Fibroblast of skin of left biceps (primary cell): ENCODE measurements around the gene NRSN2.

ENCODE experiments used
- DNase-seq, 2 experiments: peaks; one replicate each; pipeline ENCODE4 v3.0.0-alpha.2; 2013; ENCODE audit warnings: low read depth in 2 of 2

NRSN2 gene

DNA sequence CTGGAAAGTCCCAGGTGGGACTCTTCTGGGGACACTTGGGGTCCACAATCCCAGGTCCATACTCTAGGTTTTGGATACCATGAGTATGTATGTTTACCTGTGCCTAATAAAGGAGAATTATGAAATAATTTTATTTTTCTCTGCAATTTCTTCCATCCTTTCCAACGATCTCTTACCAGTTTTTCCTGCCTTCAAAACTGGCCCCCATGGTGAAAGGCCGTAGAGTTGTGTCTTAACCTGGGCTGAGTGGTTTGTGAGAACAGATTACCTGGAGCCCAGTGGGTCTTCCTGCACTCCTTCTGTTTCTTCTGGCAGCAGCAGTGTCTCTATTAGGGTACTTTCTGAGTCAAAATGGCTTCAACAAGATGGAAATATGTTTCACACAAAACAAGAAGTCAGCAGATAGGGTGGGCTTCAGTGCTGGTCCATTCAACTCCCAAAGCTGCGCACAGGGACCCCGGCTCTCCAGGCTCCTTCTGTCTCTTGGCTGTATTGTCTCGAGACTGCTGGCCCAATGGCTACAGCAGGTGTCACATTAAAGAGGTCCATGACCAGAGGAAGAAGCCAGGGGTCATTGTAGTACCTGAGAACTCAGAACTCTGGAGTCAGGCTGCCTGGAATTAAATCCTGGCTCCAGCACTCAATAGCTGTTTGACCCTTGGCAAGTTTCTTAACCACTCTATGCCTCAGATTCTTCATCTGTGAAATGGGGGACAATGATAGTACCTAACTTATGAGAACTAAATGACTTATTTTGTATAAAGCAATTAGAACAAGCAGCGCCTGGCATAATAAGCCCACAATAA lies 50.7 kb downstream of the NRSN2 start:
- no peak for DNase-seq

DNA sequence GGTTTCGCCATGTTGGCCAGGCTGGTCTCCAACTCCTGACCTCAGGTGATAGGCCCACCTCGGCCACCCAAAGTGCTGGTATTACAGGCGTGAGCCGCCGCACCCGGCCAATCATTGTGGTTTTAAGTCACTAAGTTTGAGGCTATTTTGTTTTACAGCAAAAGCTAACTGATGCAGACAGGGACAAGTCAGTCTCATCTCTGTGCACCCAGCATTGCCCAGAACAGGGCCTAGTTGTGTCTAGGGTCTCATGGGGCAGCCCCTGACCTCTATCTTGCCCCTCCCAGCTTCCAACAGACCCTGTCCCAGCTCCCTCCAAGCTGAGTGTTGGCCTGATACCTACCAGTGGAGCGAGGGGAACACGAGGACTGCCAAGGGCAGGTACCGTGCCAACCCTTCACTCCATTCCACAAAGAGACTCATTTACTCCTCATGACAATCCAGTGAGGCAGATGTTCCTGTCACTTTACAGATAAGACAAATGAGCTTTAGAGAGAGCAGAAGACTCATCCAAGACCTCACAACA lies 52.3 kb downstream of the NRSN2 start:
- DNase-seq: no peak

DNA sequence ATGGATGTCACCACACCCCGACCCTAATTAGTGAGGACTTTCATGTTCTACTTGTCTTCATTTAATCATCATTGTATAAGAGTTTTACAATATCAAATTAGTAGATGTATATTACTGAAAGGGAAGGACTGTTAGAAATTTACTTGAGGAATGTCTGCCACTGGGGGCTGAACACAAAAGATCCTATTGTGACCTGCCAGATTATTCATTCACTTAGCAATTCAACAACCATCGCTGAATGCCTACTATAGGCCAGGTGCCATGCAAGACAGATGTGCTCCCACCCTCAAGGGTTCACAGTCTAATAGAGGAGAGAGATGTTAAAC lies 53.2 kb downstream of the NRSN2 start:
- DNase-seq: no peak

DNA sequence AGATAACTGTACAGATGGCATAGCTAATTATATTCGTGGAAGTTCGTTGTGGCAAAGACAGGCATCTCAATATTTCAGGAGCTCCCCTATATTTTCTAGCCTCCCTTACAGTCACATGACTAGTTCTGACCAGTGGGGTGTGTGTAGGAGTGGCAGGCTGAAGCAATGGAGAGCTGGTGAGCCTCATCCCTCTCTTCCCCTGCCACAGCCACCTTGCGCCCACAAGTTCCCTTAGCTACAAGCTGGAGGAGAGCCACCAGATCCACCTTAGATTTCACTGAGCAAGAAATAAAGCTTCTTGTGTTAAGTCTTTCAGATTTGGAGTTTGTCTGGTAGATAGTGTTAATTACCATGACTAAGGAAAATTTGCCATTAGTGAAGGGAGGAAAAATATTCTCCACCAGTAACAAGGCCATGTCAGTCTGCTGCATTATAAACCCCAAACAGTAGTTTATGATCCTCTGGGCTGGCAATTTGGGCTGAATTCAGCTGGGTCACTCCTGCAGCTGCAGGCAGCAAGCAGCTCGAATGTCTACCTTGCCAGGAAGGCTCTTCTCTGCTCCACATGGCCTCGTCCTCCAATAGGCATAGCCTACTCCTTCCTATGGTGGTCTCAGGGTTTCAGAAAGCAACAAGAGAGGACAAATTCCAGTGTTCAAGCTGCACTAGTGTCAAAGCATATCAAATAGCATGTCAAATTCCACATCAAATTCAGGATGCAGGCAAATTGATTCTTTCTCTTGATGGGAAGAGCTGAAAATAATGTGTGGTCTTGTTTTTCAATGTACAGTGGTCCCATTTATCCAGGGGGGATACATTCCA lies 53.8 kb downstream of the NRSN2 start:
- no peak for DNase-seq

DNA sequence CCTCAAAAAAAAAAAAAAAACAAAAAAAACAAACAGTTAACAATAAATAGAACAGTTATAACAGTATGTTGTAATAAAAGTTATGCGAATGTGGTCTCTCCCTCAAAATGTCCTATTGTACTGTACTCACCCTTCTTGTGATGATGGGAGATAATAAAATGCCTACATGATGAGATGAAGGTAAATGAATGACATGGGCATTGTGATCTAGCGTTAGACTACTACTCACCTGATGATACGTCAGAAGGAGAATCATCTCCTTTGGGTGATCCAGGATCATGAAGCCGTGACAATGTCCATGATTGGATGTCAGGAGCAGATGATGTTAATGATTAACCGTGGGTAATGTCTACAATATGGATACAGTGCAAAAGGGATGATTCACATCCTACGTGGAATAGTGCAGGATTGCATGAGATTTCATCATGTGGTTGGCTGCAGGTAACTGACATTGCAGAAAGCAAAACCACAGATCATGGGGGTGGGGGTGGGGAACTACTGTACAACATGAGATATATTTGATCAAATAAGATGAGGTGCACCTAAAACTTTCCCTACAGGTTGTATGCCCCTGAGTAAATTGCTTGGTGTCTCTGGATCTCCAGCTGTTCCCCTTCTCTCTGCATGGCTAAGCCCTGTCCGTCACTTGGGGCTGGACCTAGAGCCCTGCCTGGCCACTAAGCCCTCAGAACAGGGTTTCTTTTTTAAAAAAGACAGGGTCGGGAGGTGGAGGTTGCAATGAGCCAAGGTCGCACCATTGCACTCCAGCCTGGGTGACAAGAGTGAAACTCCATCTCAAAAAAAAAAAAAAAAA lies 55.0 kb downstream of the NRSN2 start:
- peak; percentile 83 to 84 for DNase-seq

DNA sequence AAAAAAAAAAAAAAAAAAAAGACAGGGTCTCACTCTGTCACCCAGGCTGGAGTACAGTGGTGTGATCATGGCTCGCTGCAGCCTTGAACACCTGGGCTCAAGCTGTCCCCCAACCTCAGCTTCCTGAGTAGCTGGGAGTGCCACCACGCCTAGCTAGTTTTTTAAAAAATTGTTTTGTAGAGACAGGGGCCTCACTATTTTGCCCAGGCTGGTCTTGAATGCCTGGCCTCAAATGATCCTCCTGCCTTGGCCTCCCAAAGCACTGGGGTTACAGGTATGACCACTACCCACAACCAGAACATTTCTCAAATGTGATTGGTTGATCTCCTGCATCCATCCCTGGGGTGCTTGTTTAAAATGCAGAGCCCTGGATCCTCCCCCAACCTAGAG lies 55.6 kb downstream of the NRSN2 start:
- DNase-seq: no peak

DNA sequence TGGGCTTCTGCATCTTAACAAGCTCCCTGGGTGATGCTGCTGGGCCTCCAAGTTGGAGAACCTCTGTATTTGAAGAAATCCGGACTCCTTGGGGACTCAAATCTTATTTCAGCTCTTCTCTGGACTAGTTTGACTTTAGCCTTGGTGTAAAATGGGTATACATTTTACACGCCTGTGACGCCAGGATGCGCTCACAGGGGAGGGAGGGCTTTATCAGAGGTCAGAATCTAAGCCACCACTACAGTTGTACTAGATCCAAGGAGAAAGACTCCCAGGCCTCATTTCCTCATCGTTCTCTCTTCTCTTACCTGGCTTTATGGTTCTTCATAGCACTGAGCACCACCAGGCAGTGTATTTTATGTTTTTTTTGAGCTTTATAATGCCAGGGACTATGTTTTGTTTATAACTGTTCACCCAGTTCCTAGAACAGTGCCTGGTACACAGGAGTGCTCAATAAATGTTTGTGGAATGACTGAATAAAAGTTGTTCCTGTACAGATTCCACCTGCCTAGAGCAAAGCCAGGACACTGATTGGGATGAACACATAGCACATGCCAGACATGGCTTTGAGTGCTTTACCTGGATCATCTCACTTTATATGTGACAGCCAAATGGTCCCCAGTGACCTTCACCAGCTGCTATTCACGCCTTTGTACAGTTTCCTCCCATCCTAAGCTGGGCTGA lies 56.1 kb downstream of the NRSN2 start:
- no peak for DNase-seq

DNA sequence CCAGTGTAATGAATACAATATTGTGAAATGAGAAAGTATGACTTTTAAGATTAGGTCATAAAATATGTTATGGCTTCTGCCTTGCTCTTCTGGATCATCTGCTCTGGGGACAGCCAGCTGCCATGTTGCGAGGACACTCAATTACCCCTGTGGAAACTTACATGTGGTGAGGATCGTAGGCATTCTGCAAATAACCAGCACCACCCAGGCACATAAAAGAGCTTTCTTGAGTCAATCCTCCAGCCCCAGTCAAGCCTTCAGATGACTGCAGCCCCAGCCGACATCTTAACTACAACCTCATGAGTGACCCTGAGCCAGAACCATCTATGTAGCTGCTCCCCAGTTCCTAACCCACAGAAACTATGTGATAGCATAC lies 56.7 kb downstream of the NRSN2 start:
- no peak for DNase-seq

DNA sequence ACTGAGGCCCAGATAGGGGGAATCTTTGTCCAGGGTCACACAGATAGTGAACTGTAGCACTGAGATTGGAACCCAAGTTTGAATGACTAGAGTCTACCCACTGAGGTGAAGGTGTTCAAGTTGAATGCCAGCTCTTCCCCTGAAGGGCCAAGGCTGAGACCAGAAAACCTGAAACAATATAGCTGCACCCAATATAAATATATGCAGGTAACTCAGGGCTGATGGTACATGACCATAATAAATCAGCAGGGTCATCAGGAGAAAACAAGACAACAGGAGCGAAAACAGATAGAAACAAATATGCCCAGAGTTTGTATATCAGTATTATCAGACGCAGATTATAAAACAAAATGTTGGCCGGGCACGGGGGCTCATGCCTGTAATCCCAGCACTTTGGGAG lies 57.2 kb downstream of the NRSN2 start:
- DNase-seq: no peak
